Measurements from ENCODE around the gene PLS1. TPM values are rescaled to one million over a fixed set of nuclear protein-coding genes. Genes with fewer than 3 reads are reported as not detected.
"Not testable (repeated sequence)": the region's sequence is repeated elsewhere in the genome, so short reads cannot be mapped to it uniquely, and the experiment has no call there.

PLS1 gene
- polyA plus RNA-seq, 1 of the 3 experiments (the other 2 are of a cell fraction) = 2.9 TPM

GRCh38 chr3:142602619-142603385, 6.6 kb downstream of the PLS1 start (continued):
- TF ChIP-seq, protein P1, sequence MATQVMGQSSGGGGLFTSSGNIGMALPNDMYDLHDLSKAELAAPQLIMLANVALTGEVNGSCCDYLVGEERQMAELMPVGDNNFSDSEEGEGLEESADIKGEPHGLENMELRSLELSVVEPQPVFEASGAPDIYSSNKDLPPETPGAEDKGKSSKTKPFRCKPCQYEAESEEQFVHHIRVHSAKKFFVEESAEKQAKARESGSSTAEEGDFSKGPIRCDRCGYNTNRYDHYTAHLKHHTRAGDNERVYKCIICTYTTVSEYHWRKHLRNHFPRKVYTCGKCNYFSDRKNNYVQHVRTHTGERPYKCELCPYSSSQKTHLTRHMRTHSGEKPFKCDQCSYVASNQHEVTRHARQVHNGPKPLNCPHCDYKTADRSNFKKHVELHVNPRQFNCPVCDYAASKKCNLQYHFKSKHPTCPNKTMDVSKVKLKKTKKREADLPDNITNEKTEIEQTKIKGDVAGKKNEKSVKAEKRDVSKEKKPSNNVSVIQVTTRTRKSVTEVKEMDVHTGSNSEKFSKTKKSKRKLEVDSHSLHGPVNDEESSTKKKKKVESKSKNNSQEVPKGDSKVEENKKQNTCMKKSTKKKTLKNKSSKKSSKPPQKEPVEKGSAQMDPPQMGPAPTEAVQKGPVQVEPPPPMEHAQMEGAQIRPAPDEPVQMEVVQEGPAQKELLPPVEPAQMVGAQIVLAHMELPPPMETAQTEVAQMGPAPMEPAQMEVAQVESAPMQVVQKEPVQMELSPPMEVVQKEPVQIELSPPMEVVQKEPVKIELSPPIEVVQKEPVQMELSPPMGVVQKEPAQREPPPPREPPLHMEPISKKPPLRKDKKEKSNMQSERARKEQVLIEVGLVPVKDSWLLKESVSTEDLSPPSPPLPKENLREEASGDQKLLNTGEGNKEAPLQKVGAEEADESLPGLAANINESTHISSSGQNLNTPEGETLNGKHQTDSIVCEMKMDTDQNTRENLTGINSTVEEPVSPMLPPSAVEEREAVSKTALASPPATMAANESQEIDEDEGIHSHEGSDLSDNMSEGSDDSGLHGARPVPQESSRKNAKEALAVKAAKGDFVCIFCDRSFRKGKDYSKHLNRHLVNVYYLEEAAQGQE (IDR thresholded peaks at IDR 0.05; ENCODE audit: low read depth, low read length) = no peak
- TF ChIP-seq TEAD4 (IDR thresholded peaks at IDR 0.05; ENCODE audit: borderline replicate concordance, insufficient read depth) = no peak
- no peak for TF ChIP-seq USF1 (IDR thresholded peaks at IDR 0.05; ENCODE audit: borderline replicate concordance, low read depth)
- TF ChIP-seq, protein P2, sequence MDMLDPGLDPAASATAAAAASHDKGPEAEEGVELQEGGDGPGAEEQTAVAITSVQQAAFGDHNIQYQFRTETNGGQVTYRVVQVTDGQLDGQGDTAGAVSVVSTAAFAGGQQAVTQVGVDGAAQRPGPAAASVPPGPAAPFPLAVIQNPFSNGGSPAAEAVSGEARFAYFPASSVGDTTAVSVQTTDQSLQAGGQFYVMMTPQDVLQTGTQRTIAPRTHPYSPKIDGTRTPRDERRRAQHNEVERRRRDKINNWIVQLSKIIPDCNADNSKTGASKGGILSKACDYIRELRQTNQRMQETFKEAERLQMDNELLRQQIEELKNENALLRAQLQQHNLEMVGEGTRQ (IDR thresholded peaks at IDR 0.05; ENCODE audit: borderline replicate concordance, low read depth, low read length) = no peak

DNA sequence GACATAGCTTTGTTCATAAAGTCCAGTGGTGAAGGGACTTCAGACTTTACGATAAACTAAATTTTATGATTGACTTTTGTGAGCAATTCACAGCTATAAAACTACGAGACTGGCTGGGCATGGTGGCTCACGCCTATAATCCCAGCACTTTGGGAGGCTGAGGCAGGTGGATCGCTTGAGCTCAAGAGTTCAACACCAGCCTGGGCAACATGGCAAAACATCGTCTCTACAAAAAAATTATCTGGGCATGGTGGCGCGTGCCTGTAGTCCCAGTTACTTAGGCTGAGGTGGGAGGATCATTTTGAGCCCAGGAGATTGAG, 7.2 kb downstream of the PLS1 start:
- H3K9me3 ChIP-seq; H2AFZ ChIP-seq (ENCODE audit: low read depth); H3K9me2 ChIP-seq; POLR2A ChIA-PET; H3K4me3 ChIP-seq (ENCODE audit: low read depth in 2 of 2, low read length in 1 of 2); H3K27me3 ChIP-seq (ENCODE audit: insufficient read depth); H3K4me1 ChIP-seq (ENCODE audit: control insufficient read depth in 1 of 2, insufficient read depth in 2 of 2, low read depth in 1 of 2, low read length in 1 of 2); DNase-seq; H3K9ac ChIP-seq; H3K4me2 ChIP-seq; H4K20me1 ChIP-seq (ENCODE audit: insufficient read depth); H3K79me2 ChIP-seq (ENCODE audit: insufficient read depth); H3K36me3 ChIP-seq (replicated peaks in 1 of 2; ENCODE audit: control insufficient read depth in 1 of 2, insufficient read depth in 2 of 2, low read length in 1 of 2); H3K27ac ChIP-seq (ENCODE audit: low read depth in 2 of 2, low read length in 1 of 2); H3F3A ChIP-seq (replicated peaks; ENCODE audit: insufficient read depth): not testable (repeated sequence)
- CTCF ChIA-PET = interaction anchor here (0.7 to 2.9 kb wide), 3 partner anchors 11 to 16 kb away, joined by 3 to 9 read pairs (median 4); no protein-coding TSS in a partner anchor
- WGBS (ENCODE audit: low lambda C conversion rate) = 96% methylated on average over 7 of the region's 7 CpGs

GRCh38 chr3:142604940-142605339, 8.7 kb downstream of the PLS1 start:
- no peaks in the 10 kb centered on the region for H3K36me3 ChIP-seq (replicated peaks in 1 of 2; ENCODE audit: control insufficient read depth in 1 of 2, insufficient read depth in 2 of 2, low read length in 1 of 2)
- H3F3A ChIP-seq (replicated peaks; ENCODE audit: insufficient read depth) = no peaks in the 10 kb centered on the region
- CTCF ChIA-PET = interaction anchor here (1.0 kb wide), 1 partner anchor 9 kb away, joined by 3 read pairs; no protein-coding TSS in a partner anchor
- POLR2A ChIA-PET = no interaction called here
- H3K27me3 ChIP-seq (ENCODE audit: insufficient read depth) = no peaks in the 10 kb centered on the region
- H2AFZ ChIP-seq (ENCODE audit: low read depth) = no peak overlapping the region
- H3K9ac ChIP-seq = no peak overlapping the region
- no peak overlapping the region for H3K4me3 ChIP-seq (ENCODE audit: low read depth in 2 of 2, low read length in 1 of 2)
- H4K20me1 ChIP-seq (ENCODE audit: insufficient read depth) = no peaks in the 10 kb centered on the region
- H3K9me3 ChIP-seq = no peaks in the 10 kb centered on the region
- H3K4me1 ChIP-seq (ENCODE audit: control insufficient read depth in 1 of 2, insufficient read depth in 2 of 2, low read depth in 1 of 2, low read length in 1 of 2) = no peaks in the 10 kb centered on the region
- no peaks in the 10 kb centered on the region for H3K79me2 ChIP-seq (ENCODE audit: insufficient read depth)
- no peak overlapping the region for H3K27ac ChIP-seq (ENCODE audit: low read depth in 2 of 2, low read length in 1 of 2)
- no peaks in the 10 kb centered on the region for H3K9me2 ChIP-seq
- DNase-seq = no peak
- H3K4me2 ChIP-seq = no peak overlapping the region
- no peak for TF ChIP-seq YY1 (IDR thresholded peaks at IDR 0.05; ENCODE audit: low read depth)
- TF ChIP-seq FOXM1 (IDR thresholded peaks at IDR 0.05; ENCODE audit: low read depth) = no peak
- TF ChIP-seq JUND (IDR thresholded peaks at IDR 0.05) = no peak
- TF ChIP-seq TAF1 (IDR thresholded peaks at IDR 0.05; ENCODE audit: borderline replicate concordance, low read depth, low read length) = no peak
- TF ChIP-seq TEAD4 (IDR thresholded peaks at IDR 0.05; ENCODE audit: borderline replicate concordance, insufficient read depth) = no peak
- TF ChIP-seq ZBTB33 (IDR thresholded peaks at IDR 0.05; ENCODE audit: borderline replicate concordance, low read depth) = no peak
- TF ChIP-seq, protein P3, sequence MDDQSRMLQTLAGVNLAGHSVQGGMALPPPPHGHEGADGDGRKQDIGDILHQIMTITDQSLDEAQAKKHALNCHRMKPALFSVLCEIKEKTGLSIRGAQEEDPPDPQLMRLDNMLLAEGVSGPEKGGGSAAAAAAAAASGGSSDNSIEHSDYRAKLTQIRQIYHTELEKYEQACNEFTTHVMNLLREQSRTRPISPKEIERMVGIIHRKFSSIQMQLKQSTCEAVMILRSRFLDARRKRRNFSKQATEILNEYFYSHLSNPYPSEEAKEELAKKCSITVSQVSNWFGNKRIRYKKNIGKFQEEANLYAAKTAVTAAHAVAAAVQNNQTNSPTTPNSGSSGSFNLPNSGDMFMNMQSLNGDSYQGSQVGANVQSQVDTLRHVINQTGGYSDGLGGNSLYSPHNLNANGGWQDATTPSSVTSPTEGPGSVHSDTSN (IDR thresholded peaks at IDR 0.05) = no peak
- TF ChIP-seq CTCF (IDR thresholded peaks at IDR 0.05) = no peak
- no peak for TF ChIP-seq RCOR1 (IDR thresholded peaks at IDR 0.05; ENCODE audit: low read length)
- TF ChIP-seq GABPA (IDR thresholded peaks at IDR 0.05; ENCODE audit: low read depth) = no peak
- TF ChIP-seq ELF1 (IDR thresholded peaks at IDR 0.05) = no peak

Measured in SK-N-SH (cell line).